NOMO-1 treated with DMSO at 0.1 percent for 48 hours (cell line): ENCODE measurements around the gene MLLT6.

Source experiments
- DNase-seq: peaks from one replicate; lab custom pipeline; 2025; ENCODE audit not compliant: unreplicated experiment; lab: John Stamatoyannopoulos, UW

MLLT6 gene

DNA sequence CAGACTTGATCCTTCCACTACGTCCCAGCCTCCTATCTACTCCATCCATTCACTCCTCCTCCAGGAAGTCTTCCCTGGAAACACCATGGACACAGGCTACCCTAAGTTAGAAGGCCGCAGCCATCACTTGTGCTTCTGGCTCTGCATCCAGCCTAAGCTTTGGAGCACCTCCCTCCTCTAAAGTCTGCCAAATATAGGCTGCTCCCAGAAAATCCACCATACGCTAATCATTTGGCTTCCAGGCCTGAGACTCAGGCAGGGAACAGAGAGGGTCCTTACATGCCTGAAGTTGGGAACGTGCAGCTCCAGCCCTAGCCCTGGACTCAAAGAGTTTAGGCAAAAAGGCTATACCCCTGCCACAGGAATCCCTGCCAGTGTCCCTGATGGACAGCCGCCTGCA lies 36.4 kb downstream of the MLLT6 start:
- no peak for DNase-seq

DNA sequence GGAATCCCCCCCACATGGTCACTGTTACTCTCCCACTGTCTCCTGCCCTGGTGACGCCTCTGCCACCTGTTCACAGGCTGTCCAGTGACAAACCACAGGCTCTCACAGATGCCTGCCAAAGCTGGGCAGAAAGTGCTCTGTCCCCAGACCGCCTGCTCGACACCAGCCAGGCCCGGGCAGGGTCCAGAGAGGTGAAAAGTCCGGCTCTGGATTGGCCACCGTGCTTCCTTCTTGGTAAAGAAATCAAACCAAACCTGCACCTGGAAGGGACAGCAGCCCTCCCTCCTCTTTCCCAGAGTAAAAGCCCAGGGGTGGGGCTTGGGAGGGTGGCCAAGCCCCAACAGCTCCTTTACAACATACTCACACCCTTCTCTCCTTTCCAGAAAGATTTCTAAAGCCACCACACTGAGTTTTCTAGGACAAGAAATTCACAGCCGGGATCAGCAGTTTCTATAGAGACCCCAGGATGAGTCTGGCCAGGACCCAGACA lies 36.9 kb downstream of the MLLT6 start:
- DNase-seq = no peak

DNA sequence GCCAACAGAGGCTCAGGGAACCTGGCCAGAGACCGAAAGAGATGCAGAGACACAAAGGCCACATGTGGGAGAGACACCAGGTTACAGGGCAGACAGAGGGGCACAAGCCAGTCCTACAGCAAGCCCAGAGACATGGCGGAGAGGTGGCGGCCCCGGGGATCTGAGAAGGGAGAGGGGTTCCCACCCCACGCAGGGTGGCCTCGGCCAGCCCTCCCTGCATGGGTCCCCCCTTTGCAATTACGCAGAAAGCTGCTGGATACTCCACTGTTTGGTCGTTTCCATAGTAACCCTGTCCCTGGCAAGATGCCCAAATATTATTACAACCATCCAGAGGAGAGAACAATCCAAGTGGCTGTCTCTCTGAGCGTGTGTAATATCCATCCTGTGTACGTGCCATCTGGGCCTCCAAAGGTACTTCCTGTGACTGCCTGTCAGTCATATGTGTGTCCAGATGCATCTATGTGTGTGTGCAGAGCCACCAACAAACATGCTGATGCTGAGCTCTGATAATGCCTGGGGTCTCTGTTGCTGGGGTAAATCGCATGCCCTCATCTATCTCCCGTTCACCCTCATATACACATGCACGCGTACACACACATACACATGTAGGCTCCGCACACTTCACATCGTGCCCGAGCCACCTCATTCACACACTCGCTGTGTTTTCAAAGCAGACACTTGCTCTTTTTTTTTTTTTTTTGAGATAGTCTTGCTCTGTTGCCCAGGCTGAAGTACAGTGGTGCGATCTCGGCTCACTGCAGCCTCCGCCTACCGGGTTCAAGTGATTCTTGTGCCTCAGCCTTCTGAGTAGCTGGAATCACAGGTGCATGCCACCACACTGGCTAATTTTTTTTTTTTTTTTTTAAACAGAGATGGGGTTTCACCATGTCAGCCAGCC lies 37.6 kb downstream of the MLLT6 start:
- DNase-seq = no peak

DNA sequence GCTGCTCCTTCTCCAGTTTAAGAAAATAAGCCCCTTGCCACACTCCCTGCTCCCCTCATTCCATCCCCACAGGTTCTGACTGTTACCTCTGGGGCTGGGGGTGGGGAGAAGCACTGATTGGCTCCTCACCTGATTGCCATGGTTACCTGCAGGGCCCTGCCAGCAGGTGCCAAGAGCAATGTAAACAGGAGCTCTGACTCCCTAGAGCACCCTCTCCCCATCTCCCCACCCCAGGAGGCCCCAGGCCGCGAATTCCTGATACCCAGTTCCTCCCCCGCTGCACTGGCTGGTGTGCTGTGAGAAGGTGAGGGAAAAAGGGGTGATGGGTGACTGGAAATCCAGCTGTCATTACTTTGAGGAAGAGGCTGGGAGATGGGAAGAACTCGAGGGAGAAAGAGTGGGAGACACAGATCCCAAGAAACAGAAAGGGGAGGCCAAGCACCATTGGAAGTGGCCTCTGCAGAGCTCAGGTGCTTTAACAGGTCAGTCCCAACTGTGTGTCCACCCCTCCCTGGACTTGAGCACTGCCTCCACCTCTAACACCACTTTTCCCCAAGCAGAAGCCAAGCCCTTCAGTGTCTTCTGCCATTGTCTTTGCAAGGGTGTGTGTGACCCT lies 38.6 kb downstream of the MLLT6 start:
- DNase-seq = no peak

DNA sequence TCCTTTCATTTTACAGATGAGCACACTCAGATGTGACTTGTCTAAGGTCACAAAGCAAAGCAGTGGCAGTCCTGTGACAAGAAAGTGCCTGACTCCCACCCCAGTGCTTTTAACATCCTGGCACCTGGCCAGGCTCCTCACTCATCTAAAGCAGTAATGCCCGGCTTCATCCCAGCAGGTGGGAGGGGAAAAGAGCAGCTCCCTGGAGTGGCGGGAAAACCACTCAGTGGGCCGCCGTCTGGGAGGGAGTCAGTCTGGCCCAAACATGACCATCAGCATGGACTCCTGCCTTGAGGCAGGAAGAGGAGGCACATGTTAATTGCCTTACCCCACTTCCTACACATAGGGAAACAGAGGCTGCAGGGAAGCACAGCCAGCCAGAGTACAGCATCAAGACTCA lies 40.5 kb downstream of the MLLT6 start:
- DNase-seq = no peak

DNA sequence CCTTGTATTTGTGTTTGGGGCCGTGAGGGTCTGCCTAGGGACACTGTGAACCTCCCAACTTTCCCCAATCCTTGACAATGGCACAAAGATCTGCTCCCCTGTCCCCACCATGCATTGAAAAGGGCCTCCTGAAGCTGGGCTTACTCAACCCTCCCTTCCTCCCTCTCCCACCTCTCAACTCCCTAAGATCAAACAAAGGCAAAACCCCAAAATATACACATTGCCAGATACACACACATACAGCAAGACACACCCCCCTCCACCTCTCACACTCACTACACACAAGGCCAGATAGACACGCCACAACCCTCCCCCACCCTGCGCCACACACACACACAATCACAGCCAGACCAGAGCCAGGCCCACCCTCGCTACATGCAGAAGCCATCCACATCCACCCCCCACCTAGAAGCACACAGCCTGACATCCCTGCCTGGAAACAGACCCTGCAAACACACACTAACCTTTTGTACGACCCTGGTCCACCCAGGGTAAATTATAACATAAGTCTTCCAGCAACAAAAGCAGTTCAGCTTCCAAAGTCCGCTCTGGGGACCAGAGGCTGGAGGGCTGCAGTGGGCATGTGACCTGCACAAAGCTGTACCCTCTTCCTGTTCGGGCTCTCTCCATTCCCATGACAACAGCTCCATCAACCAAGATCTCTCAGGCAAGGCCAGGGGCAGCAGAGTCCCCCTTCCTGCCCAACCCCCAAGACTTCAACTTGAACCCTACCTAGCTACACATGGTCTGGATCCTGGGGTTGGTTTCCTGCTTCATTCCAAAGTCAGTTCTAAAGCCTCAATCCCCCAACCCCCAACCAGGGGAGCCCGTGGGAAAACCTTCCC lies 41.2 kb downstream of the MLLT6 start:
- no peak for DNase-seq

DNA sequence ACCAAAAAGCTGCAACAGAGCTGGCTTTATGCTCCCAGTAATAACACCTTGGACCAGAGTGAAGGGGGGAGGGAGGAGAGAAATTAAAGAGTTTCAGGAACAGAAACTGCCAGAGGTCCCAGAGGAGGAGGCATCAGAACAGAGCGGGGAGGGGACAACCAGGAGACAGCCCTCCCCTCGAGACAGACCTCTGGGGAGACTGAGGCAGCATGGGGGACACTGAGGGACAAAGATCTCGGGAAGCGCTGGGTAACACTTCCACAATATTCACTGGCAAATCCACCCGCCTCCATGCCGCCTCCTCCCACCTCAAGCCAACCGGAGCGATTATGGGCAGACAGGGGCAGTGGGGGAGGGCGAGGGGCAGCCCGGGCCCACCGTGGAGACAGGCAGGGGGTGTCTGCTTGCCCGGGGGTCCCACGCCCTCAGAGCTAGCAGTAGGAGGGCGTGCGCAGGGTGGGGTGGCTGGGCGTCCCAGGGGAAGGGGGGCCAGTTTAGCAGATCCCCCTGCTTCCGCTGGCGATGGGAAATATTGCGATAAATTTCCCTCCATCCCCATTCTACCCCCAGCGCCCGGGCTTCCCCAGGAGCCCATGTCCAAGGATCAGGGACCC lies 41.9 kb downstream of the MLLT6 start:
- peak; percentile 13 for DNase-seq

DNA sequence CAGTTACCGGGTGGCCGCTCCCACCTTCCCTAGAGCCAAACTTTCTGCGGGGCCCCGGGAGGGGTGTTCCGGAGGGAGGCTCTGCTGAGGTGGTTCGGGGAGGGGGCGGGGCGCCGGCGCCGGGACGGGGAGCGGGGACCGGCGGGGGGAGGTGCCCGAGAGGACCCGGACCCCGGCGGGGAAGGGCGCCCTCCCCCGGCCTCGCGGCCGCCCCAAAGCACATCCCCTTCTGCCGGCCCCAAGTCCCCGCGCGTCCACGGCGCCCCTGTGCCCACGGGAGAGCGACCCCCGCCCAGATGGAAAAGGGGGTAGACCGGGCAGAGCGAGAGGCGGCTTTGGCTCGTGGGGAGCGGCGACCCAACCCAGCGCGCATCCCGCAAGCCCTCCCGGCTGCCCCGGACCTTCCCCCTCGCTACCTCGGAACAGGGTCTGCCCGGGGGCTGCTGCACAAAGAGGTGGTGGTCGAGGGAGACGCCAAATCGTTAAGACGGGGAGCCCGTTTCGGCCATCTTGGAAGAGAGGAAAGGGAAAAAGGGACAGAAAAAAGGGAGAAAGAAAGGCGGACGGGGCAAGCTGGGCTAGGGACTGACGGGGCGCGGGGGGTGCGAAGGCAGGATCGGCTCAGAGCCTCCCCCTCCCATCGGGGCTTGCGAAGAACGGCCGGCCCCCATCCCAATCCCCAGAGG lies 42.5 kb downstream of the MLLT6 start:
- DNase-seq = no peak

DNA sequence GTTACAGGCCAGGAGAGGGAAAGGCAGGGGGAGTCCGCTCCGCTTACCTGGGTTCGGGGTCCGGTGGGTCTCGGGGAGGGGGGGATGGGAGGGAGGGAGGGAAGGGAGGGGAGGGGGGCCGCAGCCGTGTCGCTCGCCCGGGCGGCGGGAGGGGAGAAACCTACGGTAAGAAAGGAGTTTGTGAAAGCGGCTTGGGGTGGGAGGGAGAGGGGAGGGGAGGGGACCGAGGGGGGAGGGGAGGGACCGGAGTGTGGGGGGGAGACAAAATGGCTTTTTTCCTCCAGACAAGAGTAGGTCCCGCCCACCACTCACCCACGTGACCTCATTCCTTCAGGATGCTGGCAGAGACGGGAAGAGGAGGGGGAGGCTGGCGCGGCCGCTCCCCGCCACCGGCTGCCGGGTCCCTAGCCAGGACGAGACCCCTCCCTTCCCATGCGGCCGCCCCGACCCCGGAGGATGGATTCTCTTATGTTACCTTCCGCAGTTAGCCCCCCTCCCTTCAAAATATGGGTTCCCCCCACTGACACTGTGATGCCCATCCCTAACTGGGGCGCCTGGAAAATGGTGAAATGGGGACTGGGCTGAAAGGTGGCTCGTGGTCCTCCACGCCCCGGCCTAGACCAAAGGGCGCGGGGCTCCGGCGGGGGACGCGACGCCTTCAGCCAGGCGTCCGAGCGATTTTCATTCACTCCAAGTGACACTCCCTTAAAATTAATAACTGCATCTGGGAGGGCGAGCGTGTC lies 43.2 kb downstream of the MLLT6 start, which contains the start of gene PCGF2:
Gene PCGF2, minus strand, starts transcription at position 188 of the 743 bp plus-strand sequence. CDS start 7,934 bp downstream, outside the sequence.
- no peak for DNase-seq

DNA sequence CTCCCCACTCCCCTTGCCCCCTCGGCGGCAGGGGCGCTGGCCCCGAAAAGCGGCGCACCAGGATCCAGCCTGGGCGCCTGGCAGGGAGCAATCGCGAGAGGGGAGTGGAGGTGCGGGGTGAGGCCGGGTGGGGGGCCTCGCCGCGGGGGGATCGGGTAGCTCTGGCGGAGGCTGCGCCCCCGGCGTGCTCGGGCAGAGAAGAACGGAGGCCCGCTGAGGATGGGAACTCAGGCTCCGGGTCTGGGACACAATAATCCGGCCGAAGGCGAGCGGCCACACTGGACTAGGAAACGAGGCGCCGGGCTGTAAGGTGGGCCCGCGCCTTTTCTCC lies 43.8 kb downstream of the MLLT6 start:
- no peak for DNase-seq

DNA sequence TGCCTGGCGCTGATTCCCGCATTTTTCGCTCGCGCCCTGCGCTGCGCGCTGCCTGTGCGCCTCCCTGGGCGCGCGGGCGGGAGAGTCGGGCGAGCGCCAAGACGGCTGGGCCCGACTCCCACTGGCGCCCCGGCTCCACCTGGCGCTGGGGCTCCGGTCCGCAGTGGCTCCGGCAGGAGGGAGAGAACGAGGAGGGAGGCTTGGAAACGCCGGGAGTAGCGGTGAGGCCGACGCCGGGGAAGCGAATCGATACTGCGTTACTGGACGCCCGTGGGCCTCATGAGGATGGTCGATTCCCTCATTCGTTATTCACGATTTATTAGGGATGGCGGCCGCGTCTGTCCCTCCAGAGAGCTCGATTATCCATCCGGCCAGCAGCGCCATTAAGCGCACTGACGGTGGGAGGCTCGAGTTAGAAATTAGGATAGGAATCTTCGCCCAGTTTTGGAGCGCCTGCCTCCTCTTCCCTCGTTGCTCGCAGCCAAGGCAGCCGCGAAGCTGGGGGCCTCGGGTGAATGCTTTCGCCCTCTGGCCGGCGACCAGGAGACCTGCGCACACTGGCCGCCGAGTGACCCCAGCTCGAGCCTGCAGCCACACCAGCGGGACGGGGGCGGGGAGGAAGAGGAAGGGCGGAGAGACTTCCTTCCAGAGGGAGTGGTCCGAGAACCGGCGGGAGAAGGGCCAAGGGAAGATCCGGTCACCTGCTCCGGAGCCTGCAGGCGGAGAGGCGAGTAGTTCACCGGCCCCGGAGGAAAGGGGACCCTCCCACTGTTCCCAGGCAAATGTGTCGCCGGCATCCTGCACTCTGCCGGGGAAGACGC lies 44.4 kb downstream of the MLLT6 start:
- no peak for DNase-seq

DNA sequence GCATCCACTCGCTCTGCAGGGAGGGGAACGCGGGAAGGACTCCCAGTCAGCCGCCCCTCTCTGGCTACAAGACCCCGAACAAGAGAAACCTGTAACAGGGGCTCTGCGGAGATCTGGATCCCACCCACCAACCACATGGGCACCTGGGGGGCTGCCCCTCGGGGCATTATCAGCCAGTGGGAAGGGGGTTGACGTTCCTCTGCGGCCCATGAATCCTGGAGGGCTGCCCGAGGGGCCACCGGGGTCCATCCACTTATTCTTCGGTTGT lies 44.9 kb downstream of the MLLT6 start:
- DNase-seq = no peak

DNA sequence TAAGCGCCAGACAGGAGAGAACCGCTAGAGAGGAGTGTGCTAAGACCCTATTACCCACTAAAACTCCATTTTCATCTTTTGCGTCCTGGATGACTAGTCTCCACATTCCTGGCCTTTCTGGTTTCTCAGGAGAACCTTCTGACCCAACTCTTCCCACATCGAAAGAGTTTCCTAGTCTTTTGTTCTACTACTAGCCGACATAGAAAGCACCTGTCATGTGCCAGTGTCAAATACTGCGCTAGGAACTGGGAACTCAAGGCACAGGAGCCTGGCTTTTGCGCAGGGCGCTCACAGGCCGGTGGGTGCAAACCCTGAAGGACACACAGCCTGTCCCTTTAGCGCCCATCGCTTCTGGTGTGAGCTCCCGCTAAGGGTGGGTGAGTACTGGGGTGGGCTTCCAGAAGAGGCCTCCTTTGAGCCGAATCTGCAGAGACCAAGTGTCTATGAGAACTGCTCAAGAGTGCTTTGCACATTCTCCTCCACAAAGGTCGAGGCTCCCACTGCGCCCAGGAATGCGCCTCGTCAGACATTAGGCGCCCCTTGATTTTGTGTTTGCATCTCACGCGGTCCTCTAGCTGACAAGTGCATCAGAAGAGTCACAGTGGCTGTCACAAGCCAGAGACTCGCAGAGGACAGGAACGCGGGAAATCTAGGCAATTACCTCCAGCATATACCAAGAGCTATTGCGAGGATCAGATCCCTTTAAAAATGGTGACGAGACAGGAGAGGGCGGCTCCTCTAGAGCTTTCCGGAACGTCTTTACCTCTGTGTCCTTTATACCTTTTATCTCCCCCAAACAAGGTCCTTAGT lies 45.4 kb downstream of the MLLT6 start:
- peak; percentile 36 for DNase-seq

DNA sequence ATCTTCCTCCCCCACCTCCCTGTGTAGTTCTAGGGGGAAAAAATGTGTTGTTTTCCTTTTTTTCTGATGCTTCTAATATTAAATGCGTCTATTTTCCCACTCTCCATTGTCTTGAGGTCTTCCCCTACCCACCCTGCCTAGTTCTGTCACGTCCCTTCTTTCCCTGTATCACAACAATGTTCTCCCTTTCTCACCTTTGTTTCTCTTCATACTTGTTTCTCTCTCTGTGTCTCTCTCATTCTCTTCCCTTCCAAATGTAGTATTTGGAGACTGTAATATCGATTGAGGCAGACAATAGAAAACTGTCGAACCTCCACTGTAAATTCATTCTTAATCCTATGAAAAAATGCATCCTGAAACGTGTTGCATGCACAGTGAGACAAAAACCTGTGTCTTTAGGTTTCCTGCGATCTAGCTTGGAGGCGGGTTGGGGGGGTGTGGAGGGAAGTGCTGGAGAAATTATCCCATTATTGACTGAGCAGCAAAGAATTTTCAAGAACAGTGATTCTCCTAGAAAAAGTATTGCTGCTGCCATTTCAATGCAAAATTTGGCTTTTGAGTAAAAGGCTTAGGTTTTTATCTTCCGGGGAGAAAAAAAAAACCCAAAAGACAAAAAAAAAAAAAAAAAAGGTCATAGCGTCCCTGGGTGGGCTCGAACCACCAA lies 46.2 kb downstream of the MLLT6 start:
- peak; percentile 11 for DNase-seq

DNA sequence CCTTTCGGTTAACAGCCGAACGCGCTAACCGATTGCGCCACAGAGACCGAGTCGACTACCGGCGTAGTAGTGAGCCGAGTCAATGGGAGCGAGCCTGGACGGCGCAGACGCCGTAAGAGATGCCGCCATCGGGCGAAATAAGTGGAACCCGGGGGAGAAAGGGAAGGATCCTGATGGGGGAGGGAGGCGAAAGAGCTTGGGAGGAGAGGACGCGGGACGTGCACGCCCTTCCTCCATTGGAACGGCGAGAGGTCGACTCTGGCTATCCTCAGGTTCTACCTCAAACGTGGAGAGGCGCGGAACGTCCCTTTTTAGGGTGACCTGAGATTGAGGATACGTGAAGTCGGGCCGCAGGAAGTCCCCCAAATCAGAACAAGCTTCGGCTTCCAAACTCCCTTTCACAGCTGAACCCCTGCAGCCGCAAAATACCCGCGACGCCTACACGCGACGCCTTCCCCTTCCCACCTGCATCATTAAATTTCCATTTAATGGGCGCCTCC lies 46.8 kb downstream of the MLLT6 start:
- DNase-seq = peak; percentile 54

DNA sequence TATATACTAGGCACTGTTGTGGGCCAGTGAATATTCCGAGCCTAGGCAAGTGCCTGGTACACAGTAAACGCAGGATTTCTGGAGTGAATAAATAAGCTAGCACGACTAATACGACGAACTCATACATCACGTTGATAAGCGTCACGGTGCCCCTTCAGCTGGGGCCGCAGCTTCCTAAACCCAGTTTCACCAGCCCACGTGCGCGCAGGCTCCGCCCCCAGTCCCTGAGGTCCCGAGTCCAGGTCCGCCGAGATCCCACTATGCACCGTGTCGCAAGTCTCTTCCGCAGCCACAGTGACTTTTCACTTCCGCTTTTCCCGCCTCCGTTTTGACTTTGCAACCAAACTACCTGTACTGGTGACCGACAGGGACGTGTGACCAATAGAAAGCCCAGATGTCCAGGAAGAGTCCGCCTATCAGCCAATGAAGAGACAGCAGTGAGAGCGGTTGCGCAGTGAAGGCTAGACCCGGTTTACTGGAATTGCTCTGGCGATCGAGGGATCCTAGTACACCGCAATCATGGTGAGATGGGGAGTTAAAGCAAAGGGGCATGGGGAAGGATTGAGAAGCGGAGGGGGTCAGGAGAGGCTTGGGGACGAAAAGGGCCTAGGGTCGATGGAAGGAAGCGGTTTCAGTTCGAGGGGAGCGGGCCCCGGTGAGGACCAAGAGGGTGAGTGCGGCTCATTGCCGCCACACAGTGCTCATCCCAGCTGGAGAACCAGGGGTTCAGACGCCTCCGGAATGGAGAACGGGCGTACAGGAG lies 47.4 kb downstream of the MLLT6 start, which contains the start of gene PSMB3:
Gene PSMB3, plus strand, starts transcription at position 434 of the 763 bp plus-strand sequence. Its CDS starts 86 bp downstream, at position 520.
- peak; percentile 100 for DNase-seq

DNA sequence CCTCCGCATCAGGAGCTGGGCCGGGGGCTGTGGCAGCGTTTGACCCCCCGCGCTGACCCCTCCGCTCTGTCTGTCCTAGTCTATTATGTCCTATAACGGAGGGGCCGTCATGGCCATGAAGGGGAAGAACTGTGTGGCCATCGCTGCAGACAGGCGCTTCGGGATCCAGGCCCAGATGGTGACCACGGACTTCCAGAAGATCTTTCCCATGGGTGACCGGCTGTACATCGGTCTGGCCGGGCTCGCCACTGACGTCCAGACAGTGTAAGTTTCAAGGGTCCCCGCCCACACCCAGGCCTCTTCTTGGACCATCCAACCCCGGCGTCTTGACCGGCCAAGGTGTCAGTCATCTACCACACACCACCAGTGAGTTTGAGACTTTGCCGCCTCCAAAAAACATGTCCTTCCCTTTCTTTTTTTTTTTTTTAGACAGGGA lies 48.0 kb downstream of the MLLT6 start:
- no peak for DNase-seq
